Parathyroid adenoma (tissue), 2 donors: ENCODE data around the gene TTLL4.

Source experiments
- H2AFZ ChIP-seq: fragments of 300-600 bp; sonication (generic); one replicate; pipeline ENCODE4 v1.7.0; 2017; ENCODE audit warnings: antibody characterized with exemption, mild to moderate bottlenecking
- H3K27ac ChIP-seq: fragments of 300-600 bp; sonication (generic); one replicate; pipeline ENCODE4 v1.7.0; 2017
- H3K27me3 ChIP-seq: fragments of 300-600 bp; sonication (generic); one replicate; pipeline ENCODE4 v1.7.0; 2017; ENCODE audit warnings: low read length; ENCODE audit not compliant: control insufficient read depth, insufficient read depth
- H3K36me3 ChIP-seq: fragments of 300-600 bp; sonication (generic); one replicate; pipeline ENCODE4 v1.7.0; 2017; ENCODE audit warnings: low read length; ENCODE audit not compliant: control insufficient read depth, insufficient read depth
- H3K4me1 ChIP-seq: fragments of 300-600 bp; sonication (generic); one replicate; pipeline ENCODE4 v1.7.0; 2017; ENCODE audit warnings: control low read depth
- H3K4me2 ChIP-seq: fragments of 300-600 bp; sonication (generic); one replicate; pipeline ENCODE4 v1.7.0; 2017; ENCODE audit warnings: low read length
- H3K4me3 ChIP-seq: fragments of 300-600 bp; sonication (generic); one replicate; pipeline ENCODE4 v1.7.0; 2017; ENCODE audit warnings: low read depth, low read length
- H3K79me2 ChIP-seq: fragments of 300-600 bp; sonication (generic); one replicate; pipeline ENCODE4 v1.7.0; 2017; ENCODE audit warnings: control low read depth
- H3K9ac ChIP-seq: fragments of 300-600 bp; sonication (generic); one replicate; pipeline ENCODE4 v1.7.0; 2017; ENCODE audit warnings: mild to moderate bottlenecking
- H3K9me3 ChIP-seq: fragments of 300-600 bp; sonication (generic); one replicate; pipeline ENCODE4 v1.7.0; 2017; ENCODE audit warnings: low read length; ENCODE audit not compliant: control insufficient read depth
- TF ChIP-seq, protein P1 (sequence below): fragments of 300-600 bp; sonication (generic); IDR thresholded peaks from one replicate; pipeline ENCODE4 v1.7.0; 2017; ENCODE audit warnings: antibody characterized with exemption, mild to moderate bottlenecking
- donor health status: primary hyperparathyroidism.

The TTLL4 gene

DNA sequence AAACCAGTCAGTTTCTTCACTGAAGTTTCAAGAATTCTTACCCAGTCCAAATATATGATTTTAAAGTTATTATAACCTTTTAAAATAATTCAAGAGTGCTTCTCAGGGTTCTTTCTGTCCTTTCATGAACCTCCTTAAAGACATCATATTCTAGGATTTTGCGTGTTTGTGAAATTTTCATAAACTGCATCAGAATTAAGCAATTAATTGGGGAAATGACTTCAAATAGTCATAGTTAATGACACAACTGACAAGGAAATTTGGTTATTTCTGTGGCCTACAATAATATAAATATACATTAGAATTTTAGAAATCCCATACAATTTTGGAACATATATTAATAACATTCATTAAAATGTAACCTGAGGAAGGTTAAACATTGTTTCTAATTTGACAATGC lies 81.8 kb downstream of the TTLL4 start:
- H3K9ac ChIP-seq = no peak overlapping the region
- H3K4me2 ChIP-seq = no peak overlapping the region
- H3K4me3 ChIP-seq = no peak overlapping the region
- no peaks in the 10 kb centered on the region for H3K36me3 ChIP-seq
- no peak overlapping the region for H2AFZ ChIP-seq
- no peaks in the 10 kb centered on the region for H3K9me3 ChIP-seq
- H3K79me2 ChIP-seq = no peaks in the 10 kb centered on the region
- TF ChIP-seq, protein P1, sequence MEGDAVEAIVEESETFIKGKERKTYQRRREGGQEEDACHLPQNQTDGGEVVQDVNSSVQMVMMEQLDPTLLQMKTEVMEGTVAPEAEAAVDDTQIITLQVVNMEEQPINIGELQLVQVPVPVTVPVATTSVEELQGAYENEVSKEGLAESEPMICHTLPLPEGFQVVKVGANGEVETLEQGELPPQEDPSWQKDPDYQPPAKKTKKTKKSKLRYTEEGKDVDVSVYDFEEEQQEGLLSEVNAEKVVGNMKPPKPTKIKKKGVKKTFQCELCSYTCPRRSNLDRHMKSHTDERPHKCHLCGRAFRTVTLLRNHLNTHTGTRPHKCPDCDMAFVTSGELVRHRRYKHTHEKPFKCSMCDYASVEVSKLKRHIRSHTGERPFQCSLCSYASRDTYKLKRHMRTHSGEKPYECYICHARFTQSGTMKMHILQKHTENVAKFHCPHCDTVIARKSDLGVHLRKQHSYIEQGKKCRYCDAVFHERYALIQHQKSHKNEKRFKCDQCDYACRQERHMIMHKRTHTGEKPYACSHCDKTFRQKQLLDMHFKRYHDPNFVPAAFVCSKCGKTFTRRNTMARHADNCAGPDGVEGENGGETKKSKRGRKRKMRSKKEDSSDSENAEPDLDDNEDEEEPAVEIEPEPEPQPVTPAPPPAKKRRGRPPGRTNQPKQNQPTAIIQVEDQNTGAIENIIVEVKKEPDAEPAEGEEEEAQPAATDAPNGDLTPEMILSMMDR = no peak
- no peaks in the 10 kb centered on the region for H3K4me1 ChIP-seq
- no peaks in the 10 kb centered on the region for H3K27me3 ChIP-seq
- H3K27ac ChIP-seq = no peak overlapping the region

DNA sequence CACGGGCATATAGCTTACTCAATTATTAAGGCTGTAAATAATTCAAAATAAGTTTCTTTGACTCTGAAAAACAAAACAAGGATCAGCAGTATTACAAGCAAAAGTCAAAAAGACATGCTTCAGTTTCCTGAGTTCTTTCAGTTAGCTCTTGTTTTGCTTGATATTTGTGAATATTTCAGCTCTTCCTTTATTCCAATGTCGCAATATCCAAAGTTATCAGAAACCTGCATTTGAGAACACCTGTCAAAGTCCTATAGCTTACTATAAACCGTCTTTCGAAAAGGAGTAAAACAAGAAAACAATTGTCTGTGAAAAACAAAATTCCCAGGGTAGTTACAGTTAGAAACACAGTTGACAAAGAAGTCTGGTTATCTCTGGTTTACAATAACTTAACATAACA lies 86.1 kb downstream of the TTLL4 start:
- no peaks in the 10 kb centered on the region for H3K9me3 ChIP-seq
- no peak overlapping the region for H2AFZ ChIP-seq
- H3K4me2 ChIP-seq = no peak overlapping the region
- no peak overlapping the region for H3K9ac ChIP-seq
- no peak overlapping the region for H3K27ac ChIP-seq
- no peaks in the 10 kb centered on the region for H3K4me1 ChIP-seq
- H3K36me3 ChIP-seq = no peaks in the 10 kb centered on the region
- no peaks in the 10 kb centered on the region for H3K79me2 ChIP-seq
- TF ChIP-seq, protein P1 = no peak
- H3K27me3 ChIP-seq = no peaks in the 10 kb centered on the region
- H3K4me3 ChIP-seq = no peak overlapping the region

DNA sequence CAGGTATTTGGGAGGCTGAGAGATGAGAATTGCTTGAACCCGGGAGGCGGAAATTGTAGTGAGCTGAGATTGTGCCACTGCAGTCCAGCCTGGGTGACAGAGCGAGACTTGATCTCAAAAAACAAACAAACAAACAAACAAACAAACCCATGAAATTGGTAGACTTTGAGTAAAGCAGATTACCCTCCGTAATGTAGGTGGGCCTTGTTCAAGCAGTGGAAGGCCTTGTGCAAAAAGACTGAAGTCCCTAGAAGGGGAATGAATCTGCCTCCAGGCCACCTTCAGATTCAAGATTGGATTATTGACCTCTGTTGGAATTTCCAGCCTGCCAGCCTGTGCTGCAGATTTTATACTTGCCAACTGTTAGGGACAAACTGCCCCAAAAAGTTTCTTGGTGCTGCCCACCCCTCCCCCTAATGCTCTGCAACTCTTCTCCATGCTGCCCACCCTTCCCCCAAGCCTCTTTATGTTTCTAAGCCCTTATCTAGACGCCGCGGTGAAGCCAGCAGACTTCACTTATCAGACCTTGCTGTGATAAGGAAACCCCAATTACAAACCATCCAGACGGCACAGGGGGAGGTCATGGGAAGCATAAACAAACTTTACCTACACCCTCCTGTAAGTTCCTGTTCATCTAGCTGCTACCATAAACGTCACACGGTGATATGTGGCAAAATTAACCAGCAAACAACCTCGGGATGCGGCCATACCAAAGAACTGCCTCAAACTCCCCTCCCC lies 88.3 kb downstream of the TTLL4 start:
- no peak overlapping the region for H2AFZ ChIP-seq
- H3K4me1 ChIP-seq = no peaks in the 10 kb centered on the region
- H3K4me3 ChIP-seq = no peak overlapping the region
- no peak overlapping the region for H3K27ac ChIP-seq
- no peak overlapping the region for H3K9ac ChIP-seq
- TF ChIP-seq, protein P1 = no peak
- H3K9me3 ChIP-seq = no peaks in the 10 kb centered on the region
- no peaks in the 10 kb centered on the region for H3K27me3 ChIP-seq
- H3K36me3 ChIP-seq = no peaks in the 10 kb centered on the region
- no peak overlapping the region for H3K4me2 ChIP-seq
- no peaks in the 10 kb centered on the region for H3K79me2 ChIP-seq

DNA sequence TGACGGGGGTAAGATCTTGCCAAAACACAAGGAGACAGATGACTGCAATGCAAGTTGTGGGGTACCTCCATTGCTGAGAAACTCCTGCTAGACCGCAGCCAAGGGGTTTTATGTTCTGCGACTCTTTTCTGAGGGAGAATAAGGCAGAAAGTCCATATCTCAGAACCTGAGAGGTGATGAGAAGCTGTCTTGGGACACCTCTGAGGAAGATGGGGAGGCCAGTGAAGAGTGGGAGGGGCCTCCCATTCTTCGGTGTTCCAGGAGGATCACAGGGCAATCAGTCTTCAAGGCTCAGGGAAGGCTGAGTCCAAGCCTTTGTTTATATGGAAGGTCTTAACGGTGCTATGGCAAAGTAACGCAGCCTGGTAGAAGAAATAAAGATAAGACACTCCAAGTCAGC lies 89.4 kb downstream of the TTLL4 start:
- Histone ChIP-seq H3K4me1 (no peaks in the 10 kb centered on the region), H3K36me3 (no peaks in the 10 kb centered on the region), H3K9me3 (no peaks in the 10 kb centered on the region), H3K27me3 (no peaks in the 10 kb centered on the region), H2AFZ (no peak overlapping the region), H3K79me2 (no peaks in the 10 kb centered on the region), H3K27ac (no peak overlapping the region), H3K4me2 (no peak overlapping the region), H3K4me3 (no peak overlapping the region), H3K9ac (no peak overlapping the region)
- TF ChIP-seq, protein P1 = no peak

DNA sequence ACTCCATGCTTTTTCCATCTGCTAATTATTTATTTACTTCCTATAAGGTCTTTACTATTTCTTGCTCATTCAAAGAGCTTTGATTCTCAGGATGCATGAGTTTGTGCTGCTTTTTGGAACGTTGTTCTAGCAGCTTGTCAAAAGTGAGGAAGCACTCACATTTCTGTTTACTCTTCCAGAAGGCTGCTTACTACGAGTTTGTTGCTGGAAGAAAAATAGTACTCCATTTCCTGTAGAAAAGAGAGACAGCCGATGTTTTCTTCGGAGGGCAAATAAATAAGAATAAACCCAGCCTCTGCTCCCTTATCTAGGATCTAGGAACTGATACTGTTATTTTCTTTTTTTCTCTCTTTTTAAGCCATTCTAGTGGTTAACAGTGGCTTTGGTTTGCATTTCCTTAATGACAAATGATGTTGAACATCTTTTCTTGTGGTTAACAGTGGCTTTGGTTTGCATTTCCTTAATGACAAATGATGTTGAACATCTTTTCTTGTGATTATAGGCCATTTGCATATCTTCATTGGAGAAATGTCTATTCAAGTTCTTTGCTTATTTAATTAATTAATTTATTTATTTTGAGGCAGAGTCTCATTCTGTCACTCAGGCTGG lies 91.9 kb downstream of the TTLL4 start:
- Histone ChIP-seq H3K9ac (no peak overlapping the region), H3K4me1 (peaks cover 5% of the 10 kb centered on the region), H3K4me3 (no peak overlapping the region), H3K27ac (no peak overlapping the region), H3K79me2 (no peaks in the 10 kb centered on the region), H3K27me3 (no peaks in the 10 kb centered on the region), H3K4me2 (no peak overlapping the region), H2AFZ (no peak overlapping the region), H3K36me3 (no peaks in the 10 kb centered on the region), H3K9me3 (no peaks in the 10 kb centered on the region)
- TF ChIP-seq, protein P1 = no peak
